OCI-LY7 (cell line): ENCODE data around the gene ATP5F1E. TPM values are rescaled to one million over a fixed set of nuclear protein-coding genes. Genes with fewer than 3 reads are reported as not detected.

Experiments
- BruUV-seq: library from RNA; stranded (reverse); fragments of 400-500 nt; replicated peaks from 2 replicates; lab custom pipeline; 2021; lab: Mats Ljungman, UMichigan
- CTCF ChIA-PET: fragments of 300-600 bp; sonication (Branson Sonifier 250); formaldehyde crosslinking; loops from one replicate; lab custom pipeline; 2022; ENCODE audit warnings: antibody characterized with exemption; ENCODE audit not compliant: unreplicated experiment; lab: Charles Lee
- POLR2A ChIA-PET: fragments of 300-600 bp; sonication (Branson Sonifier 250); formaldehyde crosslinking; loops from one replicate; lab custom pipeline; 2022; ENCODE audit warnings: antibody characterized with exemption; lab: Charles Lee
- DNase-seq: peaks from one replicate; pipeline ENCODE4 v3.0.0-alpha.2; 2015; ENCODE audit warnings: low spot score
- H2AFZ ChIP-seq: fragments of 200-600 bp; sonication (generic), shearing (Covaris generic); 2 replicates; pipeline ENCODE4 v1.6.1; 2014; ENCODE audit warnings: mild to moderate bottlenecking, antibody characterized with exemption, low read length, moderate library complexity
- H3K27ac ChIP-seq: fragments of 200-600 bp; sonication (generic); 2 replicates; pipeline ENCODE4 v1.5.1; 2014; ENCODE audit warnings: mixed run types, low read depth, mild to moderate bottlenecking, moderate library complexity, low read length, inconsistent platforms; ENCODE audit not compliant: poor library complexity, severe bottlenecking
- H3K36me3 ChIP-seq: fragments of 200-600 bp; sonication (generic); 2 replicates; pipeline ENCODE4 v1.6.1; 2014; ENCODE audit warnings: mild to moderate bottlenecking, antibody characterized with exemption, low read length, moderate library complexity, mixed read lengths; ENCODE audit not compliant: insufficient read depth
- H3K4me1 ChIP-seq: fragments of 200-600 bp; sonication (generic); 2 replicates; pipeline ENCODE4 v1.5.1; 2014; ENCODE audit warnings: mild to moderate bottlenecking, low read length; ENCODE audit not compliant: insufficient read depth, poor library complexity, severe bottlenecking
- H3K4me2 ChIP-seq: fragments of 200-600 bp; sonication (generic); 2 replicates; pipeline ENCODE4 v1.6.1; 2014; ENCODE audit warnings: mild to moderate bottlenecking, low read length
- H3K4me3 ChIP-seq: fragments of 200-600 bp; sonication (generic); 2 replicates; pipeline ENCODE4 v1.5.1; 2014; ENCODE audit warnings: mild to moderate bottlenecking, low read depth, low read length; ENCODE audit not compliant: poor library complexity, severe bottlenecking
- H3K79me2 ChIP-seq: fragments of 200-600 bp; sonication (generic); 2 replicates; pipeline ENCODE4 v1.6.1; 2016; ENCODE audit warnings: low read depth, mild to moderate bottlenecking, low read length, moderate library complexity, mixed read lengths; ENCODE audit not compliant: insufficient read depth
- H3K9me2 ChIP-seq: fragments of 200-600 bp; sonication (generic); 2 replicates; pipeline ENCODE4 v1.6.1; 2016; ENCODE audit warnings: mild to moderate bottlenecking, low read length, mixed read lengths; ENCODE audit not compliant: insufficient read depth
- H3K9me3 ChIP-seq: fragments of 200-600 bp; sonication (generic); 2 replicates; pipeline ENCODE4 v1.6.1; 2014; ENCODE audit warnings: mild to moderate bottlenecking, mixed run types, low read length, mixed read lengths
- H4K20me1 ChIP-seq: fragments of 200-600 bp; sonication (generic); 2 replicates; pipeline ENCODE4 v1.6.1; 2014; ENCODE audit warnings: mild to moderate bottlenecking, antibody characterized with exemption, low read length, moderate library complexity, mixed read lengths; ENCODE audit not compliant: insufficient read depth
- CTCF ChIP-seq: fragments of 200-600 bp; sonication (generic); conservative IDR thresholded peaks from 2 replicates; pipeline ENCODE4 v1.5.1; 2014; ENCODE audit warnings: mild to moderate bottlenecking, antibody characterized with exemption, low read length, moderate library complexity, mixed read lengths
- EZH2phosphoT487 ChIP-seq: fragments of 200-600 bp; sonication (generic); IDR thresholded peaks from 2 replicates; pipeline ENCODE4 v1.6.1; 2018; ENCODE audit warnings: low read depth, borderline replicate concordance, mild to moderate bottlenecking, mixed run types, antibody characterized with exemption, low read length, moderate library complexity, mixed read lengths
- intact Hi-C: fragments of 100-400 bp; cut with micrococcal nuclease; formaldehyde crosslinking; loops from one replicate; pipeline ENCODE4 v1.10.0; 2022; ENCODE audit not compliant: unreplicated experiment
- total RNA-seq, 2 experiments: library from RNA; depleted of rRNA in 1 of 2; stranded (reverse); fragments of >200 nt in 1 of 2; shearing (Covaris generic) in 1 of 2; gene quantifications; 2 replicates each; pipeline ENCODE4 v1.2.3, GENCODE V29; 2014 to 2022

Gene ATP5F1E
- total RNA-seq, 2 experiments from 2014 or later = 42.4 to 67.2 TPM

- H3K27ac ChIP-seq = peak overlapping the region; percentile 77
- peak; percentile 43 for DNase-seq
- peak overlapping the region; percentile 98 for H3K4me2 ChIP-seq
- H3K9me2 ChIP-seq = no peaks in the 10 kb centered on the region
- peak overlapping the region; percentile 86 for H3K4me3 ChIP-seq
- H2AFZ ChIP-seq = peak overlapping the region; percentile 89
- ChIA-PET CTCF (no interaction called here), POLR2A (interaction anchor here (1.2 to 4.1 kb wide), 7 partner anchors 11 to 153 kb away, joined by 4 to 32 read pairs (median 5); partner anchors contain the start of gene ATP5F1E)
- TF ChIP-seq CTCF = no peak
- TF ChIP-seq EZH2phosphoT487 = no peak
- peaks cover 33% of the 10 kb centered on the region for H3K79me2 ChIP-seq
- H4K20me1 ChIP-seq = peaks cover 20% of the 10 kb centered on the region; the same call in 1 of the 2 replicates
- H3K9me3 ChIP-seq = no peaks in the 10 kb centered on the region
- intact Hi-C loops = loop anchor here (5.0 to 10.0 kb wide), 3 partner anchors 62 to 389 kb away; partner anchors contain the start of genes NELFCD and STX16
- peaks cover 47% of the 10 kb centered on the region for H3K4me1 ChIP-seq
- no TSS peak for BruUV-seq
- H3K36me3 ChIP-seq = peaks cover 21% of the 10 kb centered on the region
These were observed 12.2 kb upstream of the ATP5F1E start for GRCh38 chr20:59044295-59044694.

- Histone ChIP-seq H3K36me3 (peaks cover 26% of the 10 kb centered on the region), H3K27ac (peak overlapping the region; percentile 77), H3K4me3 (peak overlapping the region; percentile 86), H3K4me2 (peak overlapping the region; percentile 98), H3K4me1 (peaks cover 53% of the 10 kb centered on the region), H3K79me2 (peaks cover 39% of the 10 kb centered on the region), H3K9me3 (no peaks in the 10 kb centered on the region), H3K9me2 (no peaks in the 10 kb centered on the region), H4K20me1 (peaks cover 21% of the 10 kb centered on the region; the same call in 1 of the 2 replicates), H2AFZ (peak overlapping the region; percentile 89)
- intact Hi-C loops = loop anchor here (2.0 to 10.0 kb wide), 5 partner anchors 39 to 389 kb away; partner anchors contain the start of genes NELFCD and STX16
- POLR2A ChIA-PET = interaction anchor here (0.5 to 4.1 kb wide), 17 partner anchors 11 to 167 kb away, joined by 3 to 32 read pairs (median 5); partner anchors contain the start of gene ATP5F1E
- no TSS peak for BruUV-seq
- peak; percentile 31 for DNase-seq
- CTCF ChIA-PET = interaction anchor here (1.0 kb wide), 1 partner anchor 27 kb away, joined by 4 read pairs; no protein-coding TSS in a partner anchor
- TF ChIP-seq CTCF = no peak
- TF ChIP-seq EZH2phosphoT487 = no peak
These were observed 11.6 kb upstream of the ATP5F1E start for GRCh38 chr20:59043698-59044097.
